ENCODE measurements around the gene HBS1L.

Gene HBS1L

DNA sequence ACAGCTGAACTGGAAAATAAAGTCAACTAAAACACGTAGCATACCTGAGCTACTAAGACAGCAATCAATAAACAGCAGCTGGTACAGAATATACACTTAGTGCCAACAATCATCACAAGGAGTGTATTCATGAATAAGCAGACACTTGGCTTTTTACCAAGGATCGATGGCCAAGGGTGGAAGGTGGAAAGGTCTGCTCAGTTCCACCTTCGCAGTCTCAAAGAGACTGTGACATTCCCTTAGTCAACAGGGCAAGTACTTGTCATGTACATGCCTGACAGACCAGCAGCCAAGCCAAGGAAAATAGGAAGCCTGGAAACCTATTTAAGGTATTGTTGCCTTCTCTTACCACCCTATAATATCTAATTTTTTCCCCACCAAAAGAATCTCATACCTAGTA, 21.4 kb downstream of the HBS1L start:
- no peak for DNase-seq

DNA sequence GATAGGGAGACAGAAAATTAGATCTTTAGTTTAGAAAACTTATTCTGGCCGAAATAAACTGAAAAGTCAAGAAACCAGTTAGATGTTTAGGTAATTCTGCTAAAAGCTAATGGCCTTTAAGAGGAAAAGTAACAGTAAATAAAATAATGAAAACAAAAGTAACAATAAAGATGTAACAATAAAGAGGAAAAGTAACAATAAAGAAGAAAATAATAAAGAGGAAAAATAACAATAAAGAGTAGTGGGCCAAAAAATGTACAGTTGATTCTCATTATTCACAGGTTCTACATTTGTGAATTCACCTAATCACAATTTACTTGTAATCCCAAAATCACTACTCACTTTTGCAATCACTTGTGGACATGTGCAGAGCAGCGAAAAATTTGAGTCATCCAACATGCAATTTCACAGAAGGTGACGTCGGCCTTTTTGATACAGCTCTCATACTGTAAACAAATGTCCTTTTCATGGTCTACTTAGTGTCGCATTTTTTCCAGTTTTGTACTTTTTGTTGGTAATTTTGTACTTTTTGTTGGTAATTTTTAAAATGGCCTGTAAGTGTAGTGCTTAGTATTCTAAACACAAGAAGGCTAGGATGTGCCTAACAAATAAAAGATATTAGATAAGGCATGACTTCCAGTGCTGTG, 24.0 kb downstream of the HBS1L start:
- DNase-seq: no peak

DNA sequence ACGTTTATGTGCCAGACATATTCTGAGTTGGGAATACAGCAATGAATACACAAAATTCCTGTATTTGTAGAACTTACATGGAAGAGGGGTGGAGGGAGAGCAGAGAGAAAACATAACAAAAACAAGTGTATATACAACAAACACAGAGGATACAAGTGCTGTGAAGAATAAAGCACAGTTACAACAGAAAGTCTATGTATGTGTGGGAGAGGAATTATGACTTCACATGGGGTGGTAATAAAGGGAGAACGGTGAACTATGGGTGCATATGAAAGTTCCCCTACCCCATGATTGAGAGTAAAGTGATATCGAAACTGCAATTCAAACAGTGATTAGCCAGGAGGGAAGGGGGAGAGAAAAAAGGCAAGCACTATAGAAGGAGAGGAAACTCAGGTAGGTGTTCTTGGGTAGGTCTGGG, 24.6 kb downstream of the HBS1L start:
- DNase-seq: no peak

DNA sequence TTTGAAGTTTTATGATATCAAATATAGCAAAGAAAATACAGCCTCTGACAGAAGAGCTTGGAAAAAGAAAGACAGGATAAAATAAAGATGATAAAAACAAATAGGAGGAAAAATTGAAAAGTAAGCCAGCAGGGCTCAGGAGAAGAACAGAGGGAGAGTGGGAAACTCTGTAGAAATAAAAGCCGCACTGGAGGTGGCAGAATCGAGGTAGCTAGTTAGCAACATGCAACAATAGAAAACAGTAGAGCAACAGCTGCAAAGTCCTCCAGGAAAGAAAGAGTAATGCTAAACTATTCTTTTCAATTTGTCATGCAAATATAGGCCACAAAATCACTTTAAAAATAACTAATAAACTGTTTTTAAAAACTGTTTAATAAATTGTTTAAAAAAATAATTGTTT, 28.8 kb downstream of the HBS1L start:
- no peak for DNase-seq

DNA sequence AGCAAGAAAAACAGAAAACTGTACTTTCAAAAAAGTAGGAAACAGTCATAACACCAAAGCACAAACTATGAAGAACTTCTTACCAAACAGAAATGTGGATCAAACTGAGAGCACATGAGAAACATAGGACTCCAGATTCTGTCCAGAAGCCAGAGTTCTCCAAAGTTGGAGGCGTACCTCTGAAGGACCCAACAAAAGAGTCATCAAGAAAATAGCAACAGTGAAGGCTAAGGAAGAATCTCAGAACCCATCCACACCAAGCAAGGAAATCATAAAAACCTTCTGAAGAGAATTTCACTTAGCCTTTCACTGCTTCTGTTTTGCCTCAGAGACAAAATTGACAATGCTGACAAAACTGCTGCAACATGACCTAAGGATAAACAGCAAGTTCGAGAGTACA, 29.4 kb downstream of the HBS1L start:
- DNase-seq: no peak

DNA sequence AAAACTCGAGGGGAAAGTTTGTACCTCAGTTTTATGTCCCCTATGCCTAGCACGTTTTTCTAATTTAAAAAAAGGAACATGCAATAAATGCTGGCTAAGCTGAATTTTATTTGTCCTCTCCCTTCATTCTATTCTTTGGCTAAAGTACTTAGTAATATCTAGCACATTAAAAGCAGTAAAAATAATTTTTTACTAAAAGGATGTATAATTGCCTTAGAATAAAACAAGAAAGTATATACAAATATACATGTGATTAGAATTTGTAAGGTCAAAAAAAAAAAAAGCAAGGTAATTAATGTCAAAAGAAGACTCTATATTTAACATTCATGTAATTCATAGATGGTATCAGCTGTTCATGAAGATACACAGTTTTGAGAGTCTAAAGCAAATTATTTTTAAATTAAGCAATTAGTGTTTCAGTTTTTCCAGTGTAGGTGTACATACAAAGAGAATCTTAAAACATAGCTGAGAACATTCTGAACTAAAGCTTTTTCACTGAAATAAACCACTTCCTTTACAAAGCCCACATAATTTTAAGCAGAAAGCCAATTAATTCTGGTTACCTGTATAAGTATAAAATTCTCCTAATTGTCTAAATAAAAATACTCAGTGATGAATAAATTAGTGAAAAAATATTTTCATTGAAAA, 32.4 kb downstream of the HBS1L start:
- DNase-seq: no peak

DNA sequence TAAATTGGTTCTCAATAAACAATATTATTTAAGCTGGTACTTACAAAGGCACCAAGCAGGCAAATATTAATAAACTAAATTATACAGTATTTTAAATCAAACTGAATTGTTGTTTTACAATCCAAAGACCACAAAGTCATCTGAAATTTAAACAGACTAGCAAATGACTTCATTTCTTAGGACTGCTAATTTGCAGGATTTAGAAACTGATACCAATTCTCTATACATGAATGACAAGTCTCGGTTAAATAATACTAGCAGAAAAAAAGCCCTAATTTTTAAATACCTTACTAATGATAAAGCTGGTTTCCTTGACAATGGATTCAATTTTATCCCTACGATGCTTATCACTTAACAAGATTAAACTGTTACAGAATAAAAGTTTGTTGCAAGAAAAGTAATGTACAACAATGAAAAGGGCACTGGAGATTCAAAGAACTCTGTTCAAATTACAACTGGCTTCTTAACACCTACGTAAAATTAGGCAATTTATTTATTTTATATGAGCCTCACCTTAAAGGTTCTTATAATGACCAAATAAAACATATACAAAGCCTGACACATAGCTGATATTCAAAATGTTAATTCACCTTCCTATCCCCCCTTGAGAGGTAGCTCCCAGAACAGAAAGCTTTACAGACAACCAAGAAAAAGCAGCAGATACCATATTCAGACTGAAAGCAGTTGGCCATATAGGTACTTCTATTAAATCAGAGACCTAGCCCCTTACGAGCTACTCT, 33.1 kb downstream of the HBS1L start:
- no peak for DNase-seq

DNA sequence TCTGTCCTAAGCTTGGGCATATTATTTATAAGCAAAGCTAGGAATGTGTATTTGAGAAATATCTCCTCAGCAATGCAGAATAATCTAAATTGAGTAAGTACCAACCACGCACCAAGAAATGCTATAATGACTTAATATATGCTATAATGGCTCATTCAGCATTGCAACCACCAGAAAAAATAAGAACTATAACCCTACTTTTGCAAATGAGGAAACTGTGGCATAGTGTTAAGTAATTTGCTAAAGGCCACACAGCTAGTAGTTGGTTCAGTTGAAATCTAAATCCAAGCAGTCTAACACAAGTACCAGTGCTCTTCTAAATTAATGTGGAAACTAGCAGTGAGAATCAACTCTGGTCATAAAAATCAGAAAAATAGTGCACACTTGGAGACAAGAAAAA, 35.7 kb downstream of the HBS1L start:
- no peak for DNase-seq

DNA sequence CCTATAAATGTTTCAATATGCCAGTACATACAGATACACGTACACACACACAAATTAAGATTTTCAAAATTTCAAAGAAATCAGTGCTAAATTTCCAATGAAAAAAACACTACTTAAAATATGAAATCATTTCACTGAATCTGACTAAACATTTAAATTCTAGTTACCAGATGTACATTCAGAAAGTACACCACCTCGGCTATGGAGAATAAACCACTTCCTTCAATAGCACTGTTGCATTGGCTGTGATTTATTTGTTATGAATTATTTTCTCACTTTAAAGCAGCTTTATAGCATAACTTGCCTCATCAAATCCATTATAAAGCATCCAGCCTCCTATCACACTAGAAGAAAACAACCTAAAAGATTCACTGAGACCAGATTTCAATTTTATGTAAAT, 36.6 kb downstream of the HBS1L start:
- no peak for DNase-seq

DNA sequence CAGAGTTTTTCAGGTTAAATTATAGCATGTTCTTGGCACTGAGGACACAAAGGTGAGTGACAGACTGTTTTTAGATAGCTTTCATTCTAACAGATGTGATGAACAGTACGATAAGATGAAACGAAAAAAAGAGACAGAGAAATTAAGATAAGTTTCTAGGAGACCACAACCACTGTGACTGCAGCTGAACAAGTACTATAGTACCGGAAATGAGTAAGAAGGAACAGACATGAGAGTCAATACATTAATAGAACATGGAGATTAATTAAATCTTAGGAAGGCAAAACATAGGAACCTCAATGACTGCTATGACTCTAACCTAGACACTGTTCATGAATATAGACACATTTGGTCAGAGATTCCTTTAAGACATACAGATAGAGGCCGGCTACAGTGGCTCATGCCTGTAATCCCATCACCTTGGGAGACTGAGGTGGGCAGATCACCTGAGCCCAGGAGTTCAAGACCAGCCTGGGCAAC, 40.2 kb downstream of the HBS1L start:
- DNase-seq: no peak

DNA sequence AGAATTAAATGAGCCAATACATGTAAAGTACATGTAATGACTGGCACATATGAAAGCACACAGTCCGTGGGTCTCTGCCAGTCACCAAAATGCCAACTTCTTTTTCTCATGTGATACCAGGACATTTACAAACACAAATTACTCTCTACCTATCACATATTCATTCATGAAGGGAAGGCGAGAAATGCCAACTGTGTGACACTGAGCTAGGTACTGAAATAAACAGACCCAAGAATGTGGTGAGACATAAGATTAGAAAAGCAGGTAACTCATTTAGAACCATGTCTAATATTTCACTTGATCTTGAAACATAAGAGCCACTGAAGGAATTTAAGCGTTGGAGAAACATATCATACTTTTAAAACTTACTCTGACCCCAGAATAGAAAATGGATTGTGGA, 41.4 kb downstream of the HBS1L start:
- DNase-seq: no peak

DNA sequence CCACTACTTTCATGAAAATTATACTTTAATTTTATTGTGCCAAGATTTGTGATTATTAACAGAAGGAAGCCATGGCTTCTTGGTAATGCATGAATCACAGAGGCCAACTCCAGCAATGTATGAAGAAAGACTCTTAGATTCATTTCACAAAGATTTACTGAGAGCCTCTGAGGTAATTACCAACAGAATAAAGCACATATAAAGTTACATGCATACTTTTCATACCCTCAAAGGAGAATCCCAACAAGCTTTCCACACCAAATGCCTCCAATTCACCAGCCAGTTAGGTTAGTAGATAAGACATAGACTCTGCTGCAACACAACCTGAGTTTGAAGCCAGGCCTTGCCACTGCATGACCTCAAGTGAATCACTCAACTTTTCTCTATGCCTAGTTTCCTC, 41.9 kb downstream of the HBS1L start:
- DNase-seq: no peak

DNA sequence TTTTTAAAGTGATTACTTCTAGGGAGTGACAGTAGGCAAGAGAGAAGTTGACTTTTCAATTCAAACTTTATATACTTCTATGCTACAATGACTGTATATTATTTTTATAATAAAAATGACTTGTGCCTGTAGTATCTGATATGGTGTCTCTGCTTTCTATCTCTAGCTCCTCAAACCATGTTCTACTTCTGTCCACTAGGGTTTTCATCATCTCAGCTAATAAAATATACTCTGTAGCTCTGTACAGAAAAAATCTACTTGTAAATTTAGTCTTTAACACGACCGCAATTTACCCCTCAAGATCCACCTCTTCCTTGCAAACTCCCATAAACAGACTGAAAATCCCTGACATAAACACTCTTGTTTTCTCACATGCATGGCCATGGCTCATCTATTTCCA, 42.3 kb downstream of the HBS1L start:
- no peak for DNase-seq

DNA sequence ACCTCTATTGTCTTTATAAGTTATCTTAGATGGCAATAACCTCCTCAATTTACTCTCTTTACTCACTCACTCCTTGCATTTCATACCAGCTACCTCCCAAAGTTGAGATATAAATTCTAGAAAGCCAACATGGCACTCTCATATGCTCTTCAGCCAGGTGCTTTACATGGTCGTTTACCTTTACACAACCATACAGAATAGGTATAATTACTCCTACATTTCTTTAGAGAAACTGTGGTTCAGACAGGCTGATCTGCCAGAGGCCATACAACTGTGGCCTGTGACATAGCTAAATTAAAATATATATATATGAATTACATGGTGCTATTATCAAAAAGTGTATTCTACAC, 45.7 kb downstream of the HBS1L start:
- no peak for DNase-seq

DNA sequence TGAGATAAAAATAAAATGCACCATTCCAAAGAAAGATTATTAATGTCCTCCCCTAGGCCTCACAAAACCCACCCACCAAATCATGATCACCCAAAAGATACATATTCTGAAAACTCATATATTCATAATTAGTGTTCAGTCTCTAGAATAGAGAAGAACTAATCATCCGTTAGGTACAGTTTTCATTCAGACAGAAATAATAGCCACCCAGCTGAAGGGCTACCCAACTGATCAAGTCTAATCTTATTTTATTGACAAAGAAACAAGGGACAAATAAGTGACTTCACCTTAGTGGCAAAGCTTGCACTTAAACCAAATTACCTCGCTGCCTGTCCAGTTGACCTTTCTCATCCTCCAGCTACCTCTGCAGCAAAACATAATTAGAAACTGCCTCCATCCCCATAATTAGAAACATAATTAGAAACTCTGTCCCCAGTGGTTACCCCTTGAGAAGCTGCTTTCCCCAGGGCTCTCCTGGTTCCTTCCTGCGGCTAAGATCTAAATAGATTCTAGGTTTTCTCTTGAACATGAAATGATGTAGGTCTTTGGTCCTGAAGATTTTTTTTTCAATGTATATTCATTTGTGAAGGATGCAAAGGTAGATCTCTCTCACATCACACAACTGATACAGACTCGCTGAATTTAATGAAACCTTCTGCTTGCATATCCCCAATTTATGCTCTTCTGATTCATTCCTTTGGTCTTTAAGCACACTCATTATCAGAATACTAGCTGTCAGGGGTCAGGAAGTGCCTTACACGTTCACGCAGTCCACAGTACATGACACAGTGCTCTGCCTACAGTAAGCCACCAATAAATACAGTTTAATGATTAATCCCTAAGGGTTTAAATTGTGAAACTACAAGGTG, 46.3 kb downstream of the HBS1L start:
- peak; percentile 57 for DNase-seq

DNA sequence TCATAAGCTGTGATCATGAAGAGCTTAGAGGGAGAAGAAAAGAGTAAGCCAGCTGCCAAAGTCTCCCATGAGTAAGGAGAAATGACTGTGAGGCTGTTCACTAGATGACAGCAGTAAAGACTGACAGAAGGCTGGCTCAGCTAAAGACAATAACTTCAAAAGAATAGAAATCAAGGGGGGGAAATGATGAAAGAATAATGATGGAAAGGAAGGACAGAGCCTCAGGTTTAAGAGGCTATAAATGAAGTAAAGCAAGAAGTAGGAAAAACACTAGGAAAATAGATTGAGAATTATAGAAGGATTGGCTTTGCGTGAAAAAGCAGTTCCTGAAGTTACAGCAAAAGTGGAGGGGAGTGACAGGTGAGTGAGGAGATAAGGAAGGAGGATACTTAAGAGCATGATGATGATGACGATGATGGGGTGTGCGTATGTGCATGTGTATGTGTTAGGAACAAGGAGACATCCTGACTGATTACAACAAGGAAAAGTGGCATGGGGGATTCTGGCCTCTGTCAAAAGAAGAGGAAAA, 48.2 kb downstream of the HBS1L start:
- no peak for DNase-seq

DNA sequence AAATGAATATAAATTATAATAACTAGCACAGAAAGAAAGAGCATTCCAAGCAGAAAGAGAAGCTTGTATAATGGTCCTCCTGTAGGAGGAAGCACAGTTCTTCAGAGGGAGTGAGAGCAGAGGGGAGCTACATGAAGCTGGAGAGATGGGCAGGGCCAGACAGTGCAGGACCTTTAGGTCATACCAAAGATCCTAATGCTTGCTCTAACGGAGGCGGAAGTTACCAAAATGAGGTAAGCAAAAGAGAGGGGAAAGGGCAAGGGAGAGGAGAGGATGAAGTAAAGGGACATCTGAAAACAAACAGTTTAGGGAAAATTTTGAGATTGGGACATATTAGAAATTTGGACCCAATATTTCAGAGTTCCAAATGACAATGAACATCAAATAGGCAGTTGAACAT, 50.2 kb downstream of the HBS1L start:
- DNase-seq: no peak

DNA sequence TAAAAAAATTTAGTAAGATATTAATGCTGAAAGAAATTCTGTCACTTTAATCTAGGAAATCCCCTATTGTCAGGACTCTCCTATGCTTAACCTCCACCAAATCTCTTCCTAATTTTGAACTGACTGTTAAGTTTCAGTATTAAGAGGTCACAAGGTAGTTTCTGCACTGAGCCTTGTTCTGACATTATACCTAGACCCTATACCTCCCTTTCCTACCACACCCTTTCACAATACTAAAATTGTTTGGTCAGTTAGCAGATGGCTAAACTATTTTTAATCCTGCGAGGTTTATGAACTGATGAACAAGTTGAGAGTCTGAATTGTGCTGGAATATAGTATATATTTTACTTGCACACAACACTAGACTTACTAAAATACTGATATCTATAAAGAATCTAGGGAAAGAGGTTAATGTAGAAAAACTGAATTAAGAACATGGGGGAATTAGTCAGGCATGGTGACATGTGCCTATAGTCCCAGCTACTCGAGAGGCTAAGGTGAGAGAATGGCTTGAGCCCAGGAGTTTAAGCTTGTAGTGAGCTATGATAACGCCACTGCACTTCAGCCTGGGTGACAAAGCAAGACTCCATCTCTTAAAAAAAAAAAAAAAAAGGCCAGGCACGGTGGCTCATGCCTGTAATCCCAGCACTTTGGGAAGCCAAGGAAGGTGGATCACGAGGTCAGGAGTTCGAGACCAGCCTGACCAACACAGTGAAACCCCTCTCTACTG, 51.5 kb downstream of the HBS1L start:
- DNase-seq: no peak

DNA sequence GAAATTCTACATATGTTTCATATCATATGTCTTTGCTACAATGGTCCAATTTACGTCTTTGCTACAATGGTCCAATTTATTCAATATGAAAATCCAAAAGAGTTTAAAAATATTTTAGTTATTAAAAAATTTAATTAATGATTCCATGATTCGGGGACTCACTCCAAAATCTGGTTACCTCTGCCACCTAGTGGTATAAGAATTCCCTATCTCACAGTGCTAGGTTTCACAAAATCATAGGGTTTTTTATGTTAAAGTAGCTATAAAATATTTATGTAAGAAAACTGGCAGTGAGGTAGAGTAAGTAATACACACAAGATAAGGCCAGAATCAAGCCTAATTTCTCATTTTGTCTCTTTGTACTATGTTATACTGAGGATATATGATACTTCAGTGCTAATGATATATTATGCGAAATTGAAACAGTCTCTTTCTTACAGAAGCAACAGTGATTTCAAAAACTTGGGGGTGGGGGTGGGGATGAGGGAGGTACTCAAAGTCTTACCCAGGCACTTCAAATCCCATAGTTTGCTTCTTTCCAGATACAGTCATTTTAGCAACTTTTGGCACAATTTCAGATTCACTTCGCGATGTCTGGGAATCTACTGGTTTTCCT, 52.3 kb downstream of the HBS1L start:
- peak; percentile 30 for DNase-seq

DNA sequence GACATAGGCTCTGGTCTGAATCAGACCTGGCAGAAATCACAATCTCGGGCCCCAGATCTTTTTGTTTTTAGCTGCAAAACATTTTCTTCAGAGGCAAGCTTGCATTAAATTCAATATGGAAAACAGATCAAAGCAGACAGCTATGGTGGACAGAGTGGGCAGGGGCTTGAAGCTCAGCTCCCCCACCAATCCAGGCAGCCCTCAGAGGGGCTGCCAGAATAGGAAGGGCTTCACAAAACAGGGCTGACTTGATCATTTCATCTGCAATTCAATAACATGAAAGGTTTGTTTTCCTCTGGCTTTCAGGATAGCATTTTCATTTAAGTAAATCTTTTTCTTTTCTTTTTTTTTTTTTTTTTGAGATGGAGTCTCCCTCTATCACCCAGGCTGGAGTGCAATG, 55.5 kb downstream of the HBS1L start:
- no peak for DNase-seq

DNA sequence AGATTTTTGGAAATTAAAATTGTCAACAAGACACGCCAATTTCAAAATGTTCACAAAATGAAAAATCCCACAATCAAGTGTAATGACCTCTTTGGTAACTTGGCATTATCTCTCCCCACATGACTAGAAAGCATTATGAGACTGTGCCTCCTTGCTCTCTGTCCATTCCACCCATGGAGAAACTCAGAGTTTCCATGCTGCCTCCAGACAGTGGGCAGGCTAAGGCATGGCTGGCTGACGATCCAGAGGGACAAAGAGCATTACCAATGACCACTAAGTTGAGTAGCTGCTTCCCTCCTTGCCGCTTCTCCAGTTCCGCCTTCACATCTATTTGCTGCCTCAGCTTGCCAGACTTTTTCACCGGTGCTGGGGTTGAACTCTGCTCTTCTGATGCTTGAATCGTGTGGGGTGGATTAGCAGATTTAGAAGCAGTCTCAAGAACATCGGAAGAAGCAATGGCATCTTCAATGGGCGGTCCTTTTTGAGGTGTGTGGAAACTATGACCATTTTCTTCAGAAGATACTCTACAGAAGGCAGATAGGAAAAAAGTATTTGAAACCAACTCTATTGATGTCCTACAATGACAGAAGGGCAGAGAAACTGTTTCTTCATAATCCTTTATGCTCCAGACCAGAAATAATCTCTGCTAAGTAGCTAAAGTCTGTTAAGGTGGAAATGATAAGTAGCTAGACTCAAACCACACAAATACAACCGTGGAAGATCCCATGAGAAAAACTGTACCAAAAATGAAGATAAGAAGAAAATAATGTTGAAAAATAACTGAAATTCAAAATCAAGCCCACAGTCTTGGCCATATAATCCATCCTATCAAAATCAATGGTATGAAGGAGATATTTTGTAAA, 57.3 kb downstream of the HBS1L start:
- no peak for DNase-seq

Data from NCI-H69 (cell line).